HG02759 (cell line): Measurements from ENCODE around the gene GRIK2.

ENCODE experiments used
- ATAC-seq: cut with Tn5 transposase; IDR thresholded peaks from one replicate; pipeline ENCODE4 v1.9.1; 2021; ENCODE audit warnings: mild to moderate bottlenecking, moderate library complexity; ENCODE audit not compliant: unreplicated experiment

Gene GRIK2

DNA sequence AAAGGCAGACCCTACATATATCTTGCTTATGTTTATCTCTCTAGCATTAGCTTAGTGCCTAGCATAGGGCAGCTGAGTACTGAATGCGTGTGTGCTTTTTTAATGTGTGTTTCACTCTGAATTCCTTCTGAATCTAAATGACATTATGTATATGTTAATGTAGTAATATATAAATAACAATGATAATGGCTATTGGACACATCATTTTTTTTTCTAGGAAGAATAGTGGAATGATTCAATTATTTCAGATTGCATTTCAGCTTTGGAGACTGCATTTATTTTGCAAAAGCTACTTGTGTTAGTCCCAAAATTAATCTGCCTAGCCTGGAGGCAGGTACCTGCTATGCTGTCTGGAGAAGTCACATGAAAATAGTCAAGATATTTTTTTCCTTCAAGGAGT lies 371.8 kb downstream of the GRIK2 start:
- ATAC-seq, result no peak

DNA sequence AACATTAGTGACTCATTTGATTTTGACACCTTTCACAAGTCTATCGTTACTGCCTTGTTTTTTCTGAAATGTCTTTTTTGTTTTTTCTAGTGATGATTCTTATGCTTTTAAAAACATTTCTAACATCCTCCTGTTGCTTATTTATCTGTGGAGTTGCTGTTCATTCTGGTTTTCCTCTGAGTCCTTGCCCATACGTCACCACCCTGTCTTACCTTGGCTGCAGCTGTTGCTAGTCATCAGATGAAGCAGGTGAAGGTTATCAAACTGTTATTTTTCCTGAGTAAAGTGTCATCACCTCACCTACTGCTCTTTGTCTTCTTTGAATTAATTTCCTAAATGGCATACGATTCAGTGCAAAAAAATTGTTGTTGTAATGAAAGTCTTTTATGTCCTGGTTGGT lies 376.6 kb downstream of the GRIK2 start:
- no peak for ATAC-seq

DNA sequence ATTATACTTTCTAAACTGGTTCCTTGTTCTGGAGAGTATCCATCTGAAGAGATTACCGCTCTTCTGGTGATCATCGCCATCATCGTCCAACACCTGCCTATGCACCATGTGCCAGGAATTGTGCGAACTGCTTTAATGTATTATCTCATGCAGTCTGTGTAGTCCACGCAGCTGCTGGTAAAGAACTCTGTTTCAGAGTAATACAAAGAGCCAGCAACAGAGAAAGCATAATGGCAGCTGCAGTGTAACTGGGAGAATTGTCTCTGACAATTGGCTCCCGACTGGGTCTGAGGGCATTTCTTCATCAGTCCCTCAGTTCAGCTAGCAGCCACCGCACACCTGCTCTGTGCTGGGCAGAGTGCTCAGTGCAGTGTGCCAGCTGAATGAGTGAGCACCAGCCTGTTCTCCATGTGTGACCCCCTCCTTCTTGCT lies 383.4 kb downstream of the GRIK2 start:
- no peak for ATAC-seq

DNA sequence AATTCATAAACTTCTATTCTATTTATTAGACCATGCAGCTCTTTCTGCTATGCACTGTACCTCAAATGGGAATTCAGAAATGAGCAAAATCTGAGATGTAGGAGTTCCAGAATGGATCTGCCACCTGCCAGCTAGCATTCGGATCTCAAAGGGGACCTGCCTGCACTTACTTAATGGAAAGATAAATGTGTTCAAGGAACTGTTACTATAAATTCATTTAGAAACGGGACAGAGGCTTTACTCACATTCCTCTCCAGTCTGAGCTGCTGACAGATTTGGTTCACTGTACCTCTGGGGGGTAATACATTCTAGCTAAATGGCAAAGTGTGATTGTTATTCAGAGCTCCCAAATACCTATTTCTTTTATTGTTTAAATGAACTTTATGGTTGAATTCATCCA lies 384.1 kb downstream of the GRIK2 start:
- ATAC-seq, result no peak

DNA sequence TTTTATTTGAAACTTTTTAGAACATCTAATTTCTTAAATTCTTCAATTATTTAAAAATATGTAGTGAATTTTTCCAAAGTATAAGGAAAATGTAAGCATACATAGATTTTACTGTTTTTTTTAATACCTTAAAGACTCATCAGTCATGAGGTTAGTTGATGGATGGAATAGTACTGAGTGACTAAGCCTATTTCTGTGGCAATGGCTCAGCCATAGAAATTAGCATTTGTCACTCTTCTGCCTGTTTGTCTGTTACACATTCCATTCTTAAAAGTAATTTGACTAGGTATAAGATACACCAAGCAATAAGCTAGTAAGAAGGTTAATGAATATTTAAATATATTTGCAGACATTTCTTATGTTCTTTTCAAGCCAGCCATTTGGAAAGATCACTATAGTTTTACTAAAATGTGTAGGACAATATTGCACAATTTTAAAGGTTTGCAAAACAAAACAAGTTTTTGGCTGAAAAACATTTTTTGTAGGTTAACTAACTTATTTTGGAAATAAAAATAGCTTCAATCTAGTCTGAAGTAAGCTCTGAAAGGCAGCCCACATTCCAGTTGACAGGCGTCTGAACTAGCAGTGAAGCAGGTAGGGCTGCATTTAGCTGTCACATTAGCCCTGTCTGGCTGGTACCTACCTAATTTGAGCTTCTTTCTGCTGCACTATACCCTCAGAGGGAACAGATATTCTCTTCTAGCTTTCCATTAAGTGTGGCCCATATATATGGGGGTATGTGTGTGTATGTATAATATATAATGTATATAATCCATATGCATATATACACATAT lies 385.7 kb downstream of the GRIK2 start:
- no peak for ATAC-seq

DNA sequence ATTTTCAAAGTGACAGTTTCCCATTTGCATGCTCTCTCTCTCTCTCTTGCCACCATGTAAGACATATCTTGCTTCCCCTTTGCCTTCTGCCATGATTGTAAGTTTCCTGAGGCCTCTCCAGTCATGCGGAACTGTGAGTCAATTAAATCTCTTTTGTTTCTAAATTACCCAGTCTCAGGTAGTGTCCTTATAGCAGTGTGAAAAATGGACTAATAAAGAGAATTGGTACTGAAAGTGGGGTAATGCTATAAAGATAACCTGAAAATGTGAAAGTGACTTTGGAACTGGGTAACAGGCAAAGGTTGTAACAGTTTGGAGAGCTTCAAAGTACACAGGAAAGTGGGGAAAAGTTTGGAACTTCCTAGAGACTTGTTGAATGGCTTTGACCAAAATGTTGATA lies 389.8 kb downstream of the GRIK2 start:
- no peak for ATAC-seq

DNA sequence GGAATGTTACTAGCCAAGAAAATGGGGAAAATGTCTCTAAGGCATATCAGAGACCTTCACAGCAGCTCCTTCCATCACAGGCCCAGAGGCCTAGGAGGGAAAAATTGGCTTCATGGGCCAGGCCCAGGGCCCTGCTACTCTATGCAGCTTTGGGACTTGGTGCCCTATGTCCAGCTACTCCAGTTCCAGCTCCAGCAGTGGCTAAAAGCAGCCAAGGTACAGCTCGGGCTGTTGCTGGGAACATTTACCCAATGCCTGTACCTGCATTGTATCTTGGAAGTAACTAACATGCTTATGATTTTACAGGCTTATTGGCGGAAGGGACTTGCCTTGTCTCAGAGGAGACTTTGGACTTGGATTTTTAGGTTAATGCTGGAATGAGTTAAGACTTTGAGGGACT lies 390.6 kb downstream of the GRIK2 start:
- ATAC-seq, result no peak

DNA sequence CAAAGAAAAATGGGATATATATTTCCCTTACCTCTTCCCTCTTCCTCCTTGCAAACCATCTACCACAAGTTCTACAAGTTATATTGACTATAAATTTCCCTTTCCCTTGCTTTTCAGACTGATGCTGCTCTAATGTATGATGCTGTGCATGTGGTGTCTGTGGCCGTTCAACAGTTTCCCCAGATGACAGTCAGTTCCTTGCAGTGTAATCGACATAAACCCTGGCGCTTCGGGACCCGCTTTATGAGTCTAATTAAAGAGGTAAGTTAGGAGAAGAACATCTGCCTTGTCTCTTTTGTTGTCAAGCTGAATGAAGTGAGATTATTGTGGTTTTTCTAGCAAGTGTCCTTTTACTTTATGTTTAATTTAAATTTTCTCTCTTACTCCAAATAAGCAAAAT lies 406.0 kb downstream of the GRIK2 start:
- no peak for ATAC-seq

DNA sequence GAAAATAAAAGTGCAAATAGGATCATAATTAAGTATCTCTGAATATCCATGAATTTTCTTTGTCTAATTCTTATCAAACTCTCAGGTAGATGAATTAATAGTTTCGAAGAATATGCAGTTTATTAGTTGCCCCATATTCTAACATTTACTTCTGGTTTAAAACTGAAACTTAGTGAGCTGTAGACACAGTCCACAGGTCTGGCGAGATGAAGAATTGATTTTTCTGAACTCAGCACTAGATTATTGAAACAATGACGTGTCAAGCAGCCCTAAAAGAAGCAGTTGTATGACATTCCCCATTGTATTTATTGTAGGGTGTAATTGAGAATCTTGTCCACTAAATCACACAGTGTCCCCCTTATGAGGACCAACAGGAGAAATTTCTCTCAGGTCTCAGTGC lies 407.1 kb downstream of the GRIK2 start:
- no peak for ATAC-seq

DNA sequence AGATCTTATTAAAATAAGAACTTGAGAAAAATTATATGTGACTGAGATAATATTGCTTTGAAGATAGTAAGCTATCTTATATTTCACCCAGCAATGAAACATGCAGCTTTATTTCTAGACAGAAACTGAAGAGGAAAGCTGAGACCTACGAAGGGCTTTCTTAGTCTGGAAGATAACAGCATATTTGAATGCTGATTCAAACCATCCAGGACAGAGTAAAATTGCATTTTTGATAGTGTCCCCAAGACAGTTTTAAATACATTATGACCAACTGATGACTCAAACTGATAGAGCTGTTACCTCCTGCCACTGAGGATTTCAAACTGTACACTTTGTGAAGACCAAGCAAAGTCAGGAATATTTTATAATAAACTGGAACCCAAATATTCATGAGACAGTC lies 409.6 kb downstream of the GRIK2 start:
- ATAC-seq, result no peak

DNA sequence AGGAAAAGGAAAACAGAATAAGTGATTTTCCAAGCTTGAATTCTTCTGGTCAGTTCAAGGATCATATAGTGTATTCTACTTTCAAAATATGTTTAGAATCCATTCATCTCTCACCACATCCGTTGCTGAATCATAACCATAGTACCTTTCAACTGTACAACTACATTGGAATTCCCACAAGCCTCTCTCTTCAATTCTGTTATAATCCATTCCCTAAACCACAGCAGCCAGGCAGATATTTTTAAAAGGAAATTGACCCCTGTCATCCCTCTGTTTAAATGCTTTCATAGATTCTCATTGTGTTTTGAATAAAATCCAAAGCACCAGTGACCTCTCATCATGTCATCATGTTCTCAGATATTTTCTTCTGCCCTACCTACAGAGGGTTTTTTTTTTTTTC lies 412.7 kb downstream of the GRIK2 start:
- no peak for ATAC-seq

DNA sequence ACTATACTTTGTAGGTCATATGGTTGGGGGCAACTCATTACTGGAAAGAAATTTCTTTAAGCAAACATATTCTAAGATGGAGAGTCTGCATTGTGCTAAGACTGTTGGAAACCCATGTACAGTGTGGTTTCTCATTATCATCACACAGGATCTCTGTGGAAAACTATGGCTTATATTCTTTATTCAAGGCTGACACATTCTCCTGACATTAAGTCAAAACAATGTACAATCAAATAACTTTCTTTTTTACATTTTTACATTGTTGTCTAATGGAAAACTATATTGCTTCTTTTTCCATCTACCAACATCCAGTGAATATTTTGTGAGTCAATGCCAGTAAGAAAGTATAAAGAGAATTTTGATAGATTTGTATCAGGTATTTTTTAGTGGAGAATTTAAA lies 417.6 kb downstream of the GRIK2 start:
- no peak for ATAC-seq

DNA sequence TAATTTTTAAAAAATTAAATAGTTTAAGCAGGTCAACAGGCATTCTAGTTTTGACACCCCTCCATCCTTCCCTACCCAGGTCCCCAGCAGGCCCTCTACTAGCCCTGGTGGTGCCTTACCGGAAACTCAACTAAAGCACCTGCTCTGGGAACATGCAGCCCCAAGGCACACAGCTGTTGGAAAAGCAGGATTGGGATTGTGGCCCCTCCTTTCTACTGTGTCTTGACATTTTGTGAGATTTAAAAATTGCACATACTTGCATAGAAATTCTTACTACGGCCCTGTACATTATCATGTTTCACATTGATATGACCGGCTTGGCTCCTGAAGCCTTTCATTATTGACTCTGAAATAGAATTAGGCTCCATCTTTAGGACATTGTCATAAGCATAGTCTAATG lies 423.2 kb downstream of the GRIK2 start:
- ATAC-seq, result no peak

DNA sequence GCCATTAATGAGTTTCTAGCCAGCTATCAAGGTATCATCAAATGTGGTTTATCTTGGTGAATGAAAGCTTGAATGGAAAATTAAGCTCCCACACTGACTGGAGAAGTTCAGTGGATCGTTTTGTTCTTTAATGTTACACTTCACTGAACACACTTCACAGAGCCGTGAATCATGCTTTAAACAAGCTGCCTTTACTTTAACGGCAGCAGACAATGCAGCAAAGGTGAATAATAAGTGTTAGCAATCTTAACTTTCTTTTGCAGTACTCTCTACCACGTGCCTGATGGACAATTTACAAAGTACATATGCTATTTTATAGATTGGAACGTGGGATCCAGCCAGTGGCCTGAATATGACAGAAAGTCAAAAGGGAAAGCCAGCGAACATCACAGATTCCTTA lies 424.5 kb downstream of the GRIK2 start:
- ATAC-seq, result no peak

DNA sequence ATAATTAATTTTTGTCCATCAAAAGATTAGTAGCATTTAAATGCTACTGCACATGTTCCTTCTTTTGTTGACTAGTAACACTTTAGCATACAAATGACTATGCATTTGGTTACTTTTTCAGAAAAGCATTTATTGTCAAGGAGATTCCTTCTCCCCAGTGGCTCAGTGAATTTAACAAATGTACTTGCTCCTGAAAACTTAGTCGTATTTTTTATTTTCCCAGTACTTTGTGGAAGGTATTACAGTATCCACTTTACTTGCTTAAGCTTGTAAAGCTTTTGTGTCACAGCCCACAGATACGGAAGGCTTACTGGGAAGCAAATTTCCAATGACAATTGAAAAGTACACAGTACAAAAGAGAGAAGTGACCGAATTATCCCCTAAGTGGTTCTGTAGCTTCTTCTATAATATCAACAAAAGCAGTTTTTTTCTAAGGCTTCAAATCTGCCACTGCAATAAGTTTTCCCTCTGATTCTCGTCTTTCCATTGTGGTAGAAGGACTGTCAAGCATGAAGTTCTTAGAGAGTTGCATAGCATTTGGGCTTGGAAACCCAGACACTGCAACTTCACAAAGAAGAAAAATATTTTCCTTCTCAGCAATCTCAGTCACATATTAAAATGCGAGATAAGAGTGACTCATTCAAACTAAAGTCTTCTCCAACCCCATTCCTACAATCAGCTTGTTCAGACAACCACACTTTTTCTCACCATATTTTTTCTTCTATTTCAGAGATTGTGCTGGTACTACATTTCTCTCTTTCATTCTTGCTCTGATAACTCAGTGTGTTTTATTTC lies 431.2 kb downstream of the GRIK2 start:
- ATAC-seq, result no peak

DNA sequence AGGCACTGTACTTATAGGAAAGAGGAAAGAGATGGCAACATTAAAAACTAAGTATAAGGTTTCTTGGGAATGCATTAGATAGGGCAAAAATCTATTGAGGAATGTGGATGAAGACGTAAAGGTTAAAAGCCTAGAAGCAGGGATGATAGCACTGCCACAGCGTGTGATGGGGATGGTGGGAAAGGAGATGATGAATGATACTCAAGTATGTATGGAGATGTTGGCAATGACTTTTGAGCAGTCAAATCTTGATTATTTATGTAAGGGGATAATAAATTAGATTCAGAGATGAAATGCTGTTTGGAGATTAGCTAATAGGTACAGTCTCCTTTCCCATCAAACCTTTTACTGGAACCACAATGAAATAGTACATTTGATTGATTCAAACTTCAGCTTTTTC lies 432.8 kb downstream of the GRIK2 start:
- no peak for ATAC-seq

DNA sequence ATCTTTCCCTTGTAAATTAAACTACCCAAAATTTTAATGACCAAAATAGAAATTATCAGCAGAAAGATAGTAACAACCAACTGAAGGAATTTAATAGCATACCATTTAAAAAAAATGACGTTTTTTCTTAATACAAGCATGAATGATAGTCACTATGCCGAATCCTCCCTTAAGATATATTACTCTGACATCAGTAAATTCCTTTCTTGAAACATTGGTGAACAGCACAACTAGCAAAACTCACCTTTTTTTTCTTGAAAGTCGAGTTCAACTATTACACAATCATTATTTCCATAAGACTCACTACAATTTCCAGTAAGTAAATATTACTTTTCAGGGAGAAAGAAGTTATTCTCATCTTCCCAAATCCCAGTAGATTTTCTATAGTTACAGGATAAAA lies 433.2 kb downstream of the GRIK2 start:
- no peak for ATAC-seq

DNA sequence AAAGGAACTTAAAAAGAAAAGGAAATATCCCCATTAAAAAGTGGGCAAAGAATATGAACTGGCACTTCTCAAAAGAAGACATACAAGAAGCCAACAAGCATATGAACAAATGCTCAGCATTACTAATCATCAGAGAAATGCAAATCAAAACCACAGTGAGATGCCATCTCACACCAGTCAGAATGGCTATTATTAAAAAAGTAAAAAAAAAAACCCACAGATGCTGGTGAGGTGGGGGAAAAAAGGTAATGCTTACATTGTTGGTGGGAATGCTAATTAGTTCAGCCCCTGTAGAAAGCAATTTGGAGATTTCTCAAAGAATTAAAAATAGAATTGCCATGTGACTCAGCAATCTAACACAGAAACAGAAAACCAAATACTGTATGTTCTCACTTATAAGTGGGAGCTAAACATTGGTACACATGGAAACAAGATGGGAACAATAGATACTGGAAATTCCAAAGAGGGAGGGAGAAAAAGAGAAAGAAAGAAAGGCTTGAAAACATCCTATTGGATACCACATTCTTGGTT lies 437.1 kb downstream of the GRIK2 start:
- ATAC-seq, result no peak

DNA sequence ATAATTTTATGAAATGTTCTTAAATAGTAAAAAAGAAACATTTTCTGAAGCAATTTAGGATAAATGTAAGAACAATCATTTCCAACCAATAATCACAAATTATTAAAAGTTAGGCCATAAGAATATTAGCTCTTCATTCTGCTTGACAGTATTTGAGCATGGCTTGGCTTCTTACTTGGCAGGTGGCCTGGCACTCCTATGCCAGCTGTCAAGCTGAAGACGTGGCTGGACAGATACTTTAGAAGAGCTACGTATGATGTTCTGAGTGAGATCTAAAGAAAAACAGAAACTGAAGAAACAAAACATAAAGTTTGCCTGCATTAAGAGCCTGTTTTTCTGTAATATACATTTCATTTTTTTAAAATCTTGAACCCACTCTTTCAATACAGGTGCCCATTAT lies 438.9 kb downstream of the GRIK2 start:
- ATAC-seq, result no peak

DNA sequence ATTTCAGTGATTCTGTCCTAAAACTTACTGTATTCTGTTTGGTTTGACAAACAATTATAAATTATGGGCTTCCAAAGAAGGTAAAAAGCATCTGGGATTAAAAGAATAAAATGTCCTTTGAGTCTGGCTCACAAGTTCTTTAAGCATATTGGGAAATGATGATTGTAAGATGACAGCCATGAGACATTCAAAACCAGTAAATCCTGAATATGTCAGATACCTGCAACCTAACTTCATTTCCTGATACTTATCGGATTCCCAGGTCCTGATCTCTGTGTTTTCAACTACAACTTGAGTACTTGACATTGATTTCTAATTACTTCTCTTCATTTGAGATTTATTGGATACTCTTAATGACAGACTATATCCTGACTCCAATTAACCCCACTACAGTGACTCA lies 446.6 kb downstream of the GRIK2 start:
- ATAC-seq, result no peak

DNA sequence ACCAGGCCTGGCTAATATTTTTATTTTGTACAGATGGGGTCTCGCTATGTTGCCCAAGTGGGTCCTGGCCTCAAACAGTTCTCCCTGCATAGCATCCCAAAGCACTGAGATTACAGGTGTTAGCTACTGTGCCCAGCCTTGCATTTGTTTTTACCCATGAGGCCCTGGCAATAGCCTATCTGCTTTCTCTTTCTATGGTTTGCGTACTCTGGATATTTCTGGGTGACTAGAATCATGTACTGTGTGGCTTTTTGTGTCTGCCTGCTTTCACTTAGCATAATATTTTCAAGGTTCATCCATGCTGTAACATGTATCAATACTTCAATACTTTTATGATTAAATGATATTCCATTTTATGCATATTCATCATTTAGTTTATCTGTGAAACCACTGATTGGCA lies 451.7 kb downstream of the GRIK2 start:
- no peak for ATAC-seq

DNA sequence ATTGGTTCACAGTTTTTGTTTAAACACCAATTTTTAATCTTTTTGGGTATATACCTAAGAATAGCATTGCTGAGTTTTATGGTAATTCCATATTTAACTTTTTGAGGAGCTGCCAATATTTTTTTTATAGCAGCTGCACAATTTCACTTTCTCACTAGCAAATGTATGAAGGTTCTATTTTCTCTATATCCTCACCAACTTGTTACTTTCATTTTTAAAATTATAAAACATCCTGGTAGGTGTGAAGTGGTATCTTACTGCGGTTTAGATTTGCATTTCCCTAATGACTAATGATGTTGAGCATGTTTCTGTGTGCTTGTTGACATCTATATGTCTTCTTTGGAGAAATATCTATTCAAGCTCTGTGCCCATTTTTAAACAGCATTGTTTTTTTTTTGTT lies 452.1 kb downstream of the GRIK2 start:
- ATAC-seq, result no peak
